ENCODE measurements around the gene NRIP1. TPM values are rescaled to one million over a fixed set of nuclear protein-coding genes. Genes with fewer than 3 reads are reported as not detected.

Gene NRIP1
- total RNA-seq, 6 experiments from 2014 or later: 39.1 to 56.6 (median 52.3) TPM

DNA sequence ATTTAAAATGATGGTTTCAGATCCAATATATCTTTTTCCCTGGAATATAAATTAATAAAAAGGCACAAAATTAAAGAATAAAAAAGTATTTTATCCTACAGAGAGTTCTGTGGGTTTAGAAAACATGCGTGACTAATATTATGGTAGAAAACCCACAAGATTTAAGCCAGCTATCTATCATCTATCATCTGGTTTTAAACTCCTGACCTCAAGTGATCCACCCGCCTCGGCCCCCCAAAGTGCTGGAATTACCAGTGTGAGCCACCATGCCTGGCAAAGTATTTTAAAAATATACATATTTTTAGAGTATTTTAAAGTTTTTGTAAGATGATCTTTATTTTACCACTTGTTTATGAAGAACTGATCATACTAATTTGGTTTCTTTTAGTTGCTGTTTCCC is 79.5 kb downstream of the NRIP1 start:
- H3K9me3 Mint-ChIP-seq: peaks cover 5% of the 10 kb centered on the region; the same call in 1 of the 2 replicates
- no peak overlapping the region for H3K27ac Mint-ChIP-seq
- H3K36me3 Mint-ChIP-seq (ENCODE audit: low read depth): peaks cover 62% of the 10 kb centered on the region

DNA sequence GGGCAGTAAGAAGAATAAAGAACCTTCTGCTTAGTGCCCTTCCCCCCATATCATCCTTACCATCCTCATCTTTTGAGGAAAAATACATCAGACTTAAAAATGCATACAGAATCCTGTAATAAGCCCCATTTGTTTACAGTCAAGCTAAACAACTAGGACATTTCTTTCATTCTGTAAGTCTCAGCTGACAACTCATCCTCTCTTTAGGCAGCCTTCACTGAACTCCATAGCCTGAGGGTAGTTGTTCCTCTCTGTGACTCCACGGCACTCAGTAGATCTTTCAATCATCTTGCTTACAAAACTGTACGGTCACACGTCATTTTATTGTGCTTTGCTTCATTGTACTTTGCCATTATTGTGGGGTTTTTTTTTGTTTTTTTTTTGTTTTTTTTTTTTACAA is 82.5 kb downstream of the NRIP1 start:
- H3K4me1 Mint-ChIP-seq (ENCODE audit: low read depth): peaks cover 71% of the 10 kb centered on the region
- H3K27me3 Mint-ChIP-seq (ENCODE audit: insufficient read depth): peaks cover 2% of the 10 kb centered on the region; the same call in 1 of the 2 replicates
- H3K36me3 Mint-ChIP-seq (ENCODE audit: low read depth): peaks cover 44% of the 10 kb centered on the region
- TF ChIP-seq CTCF (IDR thresholded peaks at IDR 0.05): no peak
- peak overlapping the region; percentile 32; the same call in 1 of the 2 replicates for H3K27ac Mint-ChIP-seq
- H3K9me3 Mint-ChIP-seq: peaks cover 5% of the 10 kb centered on the region; the same call in 1 of the 2 replicates
- H3K4me3 Mint-ChIP-seq: no peak overlapping the region; the same call in 1 of the 2 replicates
- no peak for DNase-seq

More for the DNA sequence above, 79.5 kb downstream of the NRIP1 start:
- no peak for DNase-seq
- no peak for TF ChIP-seq CTCF (IDR thresholded peaks at IDR 0.05)
- H3K27me3 Mint-ChIP-seq (ENCODE audit: insufficient read depth): peaks cover 2% of the 10 kb centered on the region; the same call in 1 of the 2 replicates
- peaks cover 78% of the 10 kb centered on the region for H3K4me1 Mint-ChIP-seq (ENCODE audit: low read depth)
- no peak overlapping the region for H3K4me3 Mint-ChIP-seq

GRCh38 chr21:14981246-14981645 is 83.6 kb downstream of the NRIP1 start:
- no peak overlapping the region for H3K4me3 Mint-ChIP-seq
- H3K36me3 Mint-ChIP-seq (ENCODE audit: low read depth): peaks cover 37% of the 10 kb centered on the region
- peaks cover 5% of the 10 kb centered on the region; the same call in 1 of the 2 replicates for H3K9me3 Mint-ChIP-seq
- H3K27ac Mint-ChIP-seq: no peak overlapping the region
- no peak for TF ChIP-seq CTCF (IDR thresholded peaks at IDR 0.05)
- H3K27me3 Mint-ChIP-seq (ENCODE audit: insufficient read depth): peaks cover 2% of the 10 kb centered on the region; the same call in 1 of the 2 replicates
- DNase-seq: no peak
- peaks cover 68% of the 10 kb centered on the region for H3K4me1 Mint-ChIP-seq (ENCODE audit: low read depth)

DNA sequence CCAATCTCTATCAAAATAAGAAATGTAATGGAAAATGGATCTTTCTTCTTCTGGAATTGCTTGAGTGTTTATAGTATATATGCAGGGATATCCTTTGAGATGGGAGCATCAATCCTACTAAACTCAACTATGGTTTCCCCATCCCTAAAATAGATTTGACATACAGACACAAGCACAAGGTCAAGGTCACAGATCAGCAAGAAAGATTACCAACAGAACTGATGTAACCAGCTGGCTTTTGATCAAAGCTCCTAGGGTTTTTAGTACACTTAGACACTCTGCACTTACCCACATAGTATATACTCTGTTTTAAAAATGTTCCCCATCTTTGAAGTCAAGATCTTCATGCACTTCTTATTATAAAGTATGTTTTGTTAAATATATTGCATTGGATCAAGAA is 85.5 kb downstream of the NRIP1 start:
- H3K4me3 Mint-ChIP-seq: no peak overlapping the region
- H3K27ac Mint-ChIP-seq: no peak overlapping the region
- H3K27me3 Mint-ChIP-seq (ENCODE audit: insufficient read depth): peaks cover 2% of the 10 kb centered on the region; the same call in 1 of the 2 replicates
- peaks cover 5% of the 10 kb centered on the region; the same call in 1 of the 2 replicates for H3K9me3 Mint-ChIP-seq
- peaks cover 57% of the 10 kb centered on the region for H3K4me1 Mint-ChIP-seq (ENCODE audit: low read depth)
- TF ChIP-seq CTCF (IDR thresholded peaks at IDR 0.05): no peak
- peaks cover 42% of the 10 kb centered on the region for H3K36me3 Mint-ChIP-seq (ENCODE audit: low read depth)
- DNase-seq: no peak

GRCh38 chr21:14977814-14978213 is 87.0 kb downstream of the NRIP1 start:
- no peaks in the 10 kb centered on the region for H3K9me3 Mint-ChIP-seq
- peaks cover 2% of the 10 kb centered on the region; the same call in 1 of the 2 replicates for H3K27me3 Mint-ChIP-seq (ENCODE audit: insufficient read depth)
- no peak for TF ChIP-seq CTCF (IDR thresholded peaks at IDR 0.05)
- no peak overlapping the region for H3K27ac Mint-ChIP-seq
- peaks cover 35% of the 10 kb centered on the region for H3K36me3 Mint-ChIP-seq (ENCODE audit: low read depth)
- H3K4me1 Mint-ChIP-seq (ENCODE audit: low read depth): peaks cover 42% of the 10 kb centered on the region
- no peak overlapping the region for H3K4me3 Mint-ChIP-seq
- DNase-seq: no peak
